Neural cell (in vitro differentiated cells): ENCODE results near the gene URB2.

Source experiments
- CTCF ChIP-seq: fragments of 450-650 bp; IDR thresholded peaks from 2 replicates; pipeline ENCODE4 v1.5.1; 2014; ENCODE audit warnings: antibody characterized with exemption, mild to moderate bottlenecking, moderate library complexity; ENCODE audit not compliant: poor library complexity, severe bottlenecking
- EP300 ChIP-seq: fragments of 450-650 bp; conservative IDR thresholded peaks from 2 replicates; pipeline ENCODE4 v1.6.1; 2014; ENCODE audit warnings: antibody characterized with exemption, mild to moderate bottlenecking, moderate library complexity; ENCODE audit not compliant: poor library complexity, severe bottlenecking
- EZH2 ChIP-seq: fragments of 200-600, 300-800 bp; shearing (Covaris generic), sonication (generic); IDR thresholded peaks from 2 replicates; pipeline ENCODE4 v1.6.1; 2014; ENCODE audit warnings: antibody characterized with exemption, low read length, borderline replicate concordance, mild to moderate bottlenecking; ENCODE audit not compliant: insufficient read depth, poor library complexity, severe bottlenecking
- MXI1 ChIP-seq: fragments of 450-650 bp; conservative IDR thresholded peaks from 2 replicates; pipeline ENCODE4 v1.6.1; 2014; ENCODE audit warnings: antibody characterized with exemption, mild to moderate bottlenecking; ENCODE audit not compliant: poor library complexity, severe bottlenecking
- POLR2AphosphoS5 ChIP-seq: IDR thresholded peaks from 2 replicates; pipeline ENCODE4 v1.6.1; 2012
- RAD21 ChIP-seq: fragments of 450-650 bp; conservative IDR thresholded peaks from 2 replicates; pipeline ENCODE4 v1.6.1; 2014; ENCODE audit warnings: antibody characterized with exemption, mild to moderate bottlenecking, moderate library complexity
- REST ChIP-seq: IDR thresholded peaks from 2 replicates; pipeline ENCODE4 v1.6.1; 2012; ENCODE audit warnings: borderline replicate concordance
- TAF1 ChIP-seq: IDR thresholded peaks from 2 replicates; pipeline ENCODE4 v1.6.1; 2012; ENCODE audit warnings: low read depth

GRCh38 chr1:229585338-229585737 is 40.7 kb upstream of the URB2 start:
- no peak for TF ChIP-seq CTCF
- TF ChIP-seq REST = no peak
- TF ChIP-seq EP300 = no peak
- TF ChIP-seq RAD21 = no peak
- no peak for TF ChIP-seq POLR2AphosphoS5
- no peak for TF ChIP-seq MXI1
- no peak for TF ChIP-seq TAF1
- TF ChIP-seq EZH2 = no peak
